GF-D8 (cell line): ENCODE data around the gene UPK2.
A peak's percentile ranks its signal among the peaks of the same experiment; 100 is the strongest.

Experiments used
- DNase-seq: peaks from one replicate; lab custom pipeline; 2025; lab: John Stamatoyannopoulos, UW

The UPK2 gene

GRCh38 chr11:118917481-118918127, 38.5 kb upstream of the UPK2 start:
- peak; percentile 81 for DNase-seq

- DNase-seq = no peak
Observed at GRCh38 chr11:118918128-118918685, 37.9 kb upstream of the UPK2 start.

- DNase-seq = no peak
Observed at GRCh38 chr11:118918686-118919280, 37.3 kb upstream of the UPK2 start.

- no peak for DNase-seq
Observed at GRCh38 chr11:118921121-118921928, 34.8 kb upstream of the UPK2 start.

- DNase-seq = no peak
Observed at GRCh38 chr11:118921929-118922744, 34.0 kb upstream of the UPK2 start.

- no peak for DNase-seq
Observed at GRCh38 chr11:118922745-118923627, 33.1 kb upstream of the UPK2 start.

GRCh38 chr11:118923721-118924587, 32.1 kb upstream of the UPK2 start:
- DNase-seq = peak; percentile 48

- peak; percentile 49 for DNase-seq
Observed at GRCh38 chr11:118924591-118925585, 31.2 kb upstream of the UPK2 start.

GRCh38 chr11:118927554-118928100, 28.5 kb upstream of the UPK2 start:
- no peak for DNase-seq

- DNase-seq = peak; percentile 96
Observed at GRCh38 chr11:118928101-118928869, 27.8 kb upstream of the UPK2 start.

- peak; percentile 84 for DNase-seq
Observed at GRCh38 chr11:118928870-118929500, 27.1 kb upstream of the UPK2 start.

- DNase-seq = peak; percentile 97
Observed at GRCh38 chr11:118929501-118930093, 26.5 kb upstream of the UPK2 start.

- peak; percentile 76 for DNase-seq
Observed at GRCh38 chr11:118930094-118930712, 25.9 kb upstream of the UPK2 start.

- DNase-seq = no peak
Observed at GRCh38 chr11:118931571-118931970, 24.5 kb upstream of the UPK2 start.

GRCh38 chr11:118933486-118933885, 22.6 kb upstream of the UPK2 start:
- no peak for DNase-seq

GRCh38 chr11:118935376-118935775, 20.7 kb upstream of the UPK2 start:
- no peak for DNase-seq
